Rectal smooth muscle tissue (tissue), 1 donor: ENCODE data around the gene PLXDC1.

Experiments used
- H3K27ac ChIP-seq: one replicate; pipeline ENCODE4 v1.7.0; 2013; ENCODE audit warnings: low read depth, low read length, inconsistent platforms
- H3K27me3 ChIP-seq: one replicate; pipeline ENCODE4 v1.7.0; 2013; ENCODE audit warnings: low read length; ENCODE audit not compliant: control insufficient read depth, insufficient read depth
- H3K36me3 ChIP-seq: one replicate; pipeline ENCODE4 v1.7.0; 2013; ENCODE audit warnings: low read length; ENCODE audit not compliant: control insufficient read depth, insufficient read depth
- H3K4me1 ChIP-seq: one replicate; pipeline ENCODE4 v1.7.0; 2013; ENCODE audit warnings: low read length; ENCODE audit not compliant: control insufficient read depth, insufficient read depth
- H3K4me3 ChIP-seq: one replicate; pipeline ENCODE4 v1.7.0; 2013; ENCODE audit warnings: low read length
- H3K9ac ChIP-seq: one replicate; pipeline ENCODE4 v1.7.0; 2013; ENCODE audit warnings: low read length

PLXDC1 gene

GRCh38 chr17:39096508-39097149 is 54.8 kb downstream of the PLXDC1 start:
- Histone ChIP-seq H3K4me3 (no peak overlapping the region), H3K27me3 (no peaks in the 10 kb centered on the region), H3K4me1 (peaks cover 11% of the 10 kb centered on the region)

GRCh38 chr17:39095309-39095686 is 56.1 kb downstream of the PLXDC1 start:
- H3K4me1 ChIP-seq: peaks cover 11% of the 10 kb centered on the region
- H3K27ac ChIP-seq: no peak overlapping the region
- no peak overlapping the region for H3K9ac ChIP-seq
- no peak overlapping the region for H3K4me3 ChIP-seq
- H3K36me3 ChIP-seq: no peaks in the 10 kb centered on the region
- H3K27me3 ChIP-seq: no peaks in the 10 kb centered on the region

More at GRCh38 chr17:39096508-39097149, 54.8 kb downstream of the PLXDC1 start:
- no peaks in the 10 kb centered on the region for H3K36me3 ChIP-seq
- H3K27ac ChIP-seq: no peak overlapping the region
- H3K9ac ChIP-seq: peak overlapping the region; percentile 2

- no peak overlapping the region for H3K4me3 ChIP-seq
- no peak overlapping the region for H3K9ac ChIP-seq
- H3K27ac ChIP-seq: no peak overlapping the region
- no peaks in the 10 kb centered on the region for H3K27me3 ChIP-seq
- H3K4me1 ChIP-seq: peaks cover 7% of the 10 kb centered on the region
- no peaks in the 10 kb centered on the region for H3K36me3 ChIP-seq
These were observed 56.7 kb downstream of the PLXDC1 start for GRCh38 chr17:39094607-39095308.

GRCh38 chr17:39092692-39093230 is 58.7 kb downstream of the PLXDC1 start:
- Histone ChIP-seq H3K27ac (no peak overlapping the region), H3K4me3 (no peak overlapping the region), H3K4me1 (no peaks in the 10 kb centered on the region), H3K36me3 (no peaks in the 10 kb centered on the region), H3K27me3 (no peaks in the 10 kb centered on the region), H3K9ac (no peak overlapping the region)

GRCh38 chr17:39090908-39091665 is 60.4 kb downstream of the PLXDC1 start:
- no peaks in the 10 kb centered on the region for H3K27me3 ChIP-seq
- no peak overlapping the region for H3K4me3 ChIP-seq
- no peak overlapping the region for H3K27ac ChIP-seq
- no peak overlapping the region for H3K9ac ChIP-seq
- no peaks in the 10 kb centered on the region for H3K4me1 ChIP-seq
- no peaks in the 10 kb centered on the region for H3K36me3 ChIP-seq

GRCh38 chr17:39090400-39090799 is 61.0 kb downstream of the PLXDC1 start:
- Histone ChIP-seq H3K4me1 (no peaks in the 10 kb centered on the region), H3K27me3 (no peaks in the 10 kb centered on the region), H3K27ac (no peak overlapping the region), H3K36me3 (no peaks in the 10 kb centered on the region), H3K4me3 (no peak overlapping the region), H3K9ac (no peak overlapping the region)

GRCh38 chr17:39084558-39084957 is 66.9 kb downstream of the PLXDC1 start:
- Histone ChIP-seq H3K27ac (no peak overlapping the region), H3K36me3 (no peaks in the 10 kb centered on the region), H3K4me3 (no peak overlapping the region), H3K27me3 (no peaks in the 10 kb centered on the region), H3K9ac (no peak overlapping the region), H3K4me1 (no peaks in the 10 kb centered on the region)

GRCh38 chr17:39083270-39083669 is 68.2 kb downstream of the PLXDC1 start:
- no peak overlapping the region for H3K9ac ChIP-seq
- H3K27me3 ChIP-seq: no peaks in the 10 kb centered on the region
- no peak overlapping the region for H3K4me3 ChIP-seq
- no peaks in the 10 kb centered on the region for H3K4me1 ChIP-seq
- no peaks in the 10 kb centered on the region for H3K36me3 ChIP-seq
- no peak overlapping the region for H3K27ac ChIP-seq

GRCh38 chr17:39082482-39082881 is 69.0 kb downstream of the PLXDC1 start:
- H3K4me1 ChIP-seq: no peaks in the 10 kb centered on the region
- no peaks in the 10 kb centered on the region for H3K36me3 ChIP-seq
- H3K27ac ChIP-seq: no peak overlapping the region

GRCh38 chr17:39081851-39082250 is 69.6 kb downstream of the PLXDC1 start:
- no peak overlapping the region for H3K4me3 ChIP-seq
- H3K27ac ChIP-seq: no peak overlapping the region
- no peaks in the 10 kb centered on the region for H3K4me1 ChIP-seq
- H3K36me3 ChIP-seq: no peaks in the 10 kb centered on the region
- no peaks in the 10 kb centered on the region for H3K27me3 ChIP-seq
- no peak overlapping the region for H3K9ac ChIP-seq

More at GRCh38 chr17:39082482-39082881, 69.0 kb downstream of the PLXDC1 start:
- Histone ChIP-seq H3K4me3 (no peak overlapping the region), H3K9ac (no peak overlapping the region), H3K27me3 (no peaks in the 10 kb centered on the region)

- Histone ChIP-seq H3K27ac (no peak overlapping the region), H3K27me3 (no peaks in the 10 kb centered on the region), H3K4me3 (no peak overlapping the region), H3K4me1 (no peaks in the 10 kb centered on the region), H3K36me3 (no peaks in the 10 kb centered on the region), H3K9ac (no peak overlapping the region)
These were observed 70.9 kb downstream of the PLXDC1 start for GRCh38 chr17:39080421-39081078.

- Histone ChIP-seq H3K36me3 (no peaks in the 10 kb centered on the region), H3K27ac (no peak overlapping the region), H3K9ac (no peak overlapping the region), H3K4me3 (no peak overlapping the region), H3K4me1 (no peaks in the 10 kb centered on the region), H3K27me3 (no peaks in the 10 kb centered on the region)
These were observed 71.6 kb downstream of the PLXDC1 start for GRCh38 chr17:39079836-39080235.
